ENCODE data around the gene HOXC11.

DNA sequence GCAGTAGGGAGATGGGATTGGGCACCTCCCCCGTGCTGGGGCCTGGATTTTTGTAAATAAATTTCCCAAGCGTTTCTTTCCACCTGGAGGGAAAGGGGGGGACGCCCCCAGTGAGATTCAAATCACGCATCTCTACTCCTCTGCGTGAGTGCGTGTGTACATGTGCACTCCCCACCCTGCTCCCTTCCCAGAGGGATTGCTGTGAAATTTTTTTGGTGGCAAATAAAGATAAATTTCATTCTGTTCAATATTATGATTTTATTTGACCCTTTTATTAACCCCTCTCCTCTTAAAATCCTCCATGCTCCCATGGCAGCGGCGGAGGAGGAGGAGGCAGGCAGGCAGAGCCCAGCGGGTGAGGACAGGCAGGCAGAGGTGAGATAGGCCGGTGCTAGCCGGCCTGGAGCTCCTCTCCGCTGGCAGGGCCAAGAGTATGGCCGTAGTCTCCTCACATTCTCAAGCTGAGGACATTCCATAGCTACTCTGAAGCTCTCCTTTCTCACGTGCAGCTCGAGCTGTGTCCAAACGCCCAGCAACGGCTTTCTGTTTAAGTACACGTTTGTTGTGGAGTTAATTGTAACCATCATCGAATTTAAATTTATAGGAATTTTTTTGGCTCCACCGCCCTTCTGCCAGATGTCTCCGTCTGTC is 3.4 kb downstream of the HOXC11 start:
- TF ChIP-seq, protein P1, sequence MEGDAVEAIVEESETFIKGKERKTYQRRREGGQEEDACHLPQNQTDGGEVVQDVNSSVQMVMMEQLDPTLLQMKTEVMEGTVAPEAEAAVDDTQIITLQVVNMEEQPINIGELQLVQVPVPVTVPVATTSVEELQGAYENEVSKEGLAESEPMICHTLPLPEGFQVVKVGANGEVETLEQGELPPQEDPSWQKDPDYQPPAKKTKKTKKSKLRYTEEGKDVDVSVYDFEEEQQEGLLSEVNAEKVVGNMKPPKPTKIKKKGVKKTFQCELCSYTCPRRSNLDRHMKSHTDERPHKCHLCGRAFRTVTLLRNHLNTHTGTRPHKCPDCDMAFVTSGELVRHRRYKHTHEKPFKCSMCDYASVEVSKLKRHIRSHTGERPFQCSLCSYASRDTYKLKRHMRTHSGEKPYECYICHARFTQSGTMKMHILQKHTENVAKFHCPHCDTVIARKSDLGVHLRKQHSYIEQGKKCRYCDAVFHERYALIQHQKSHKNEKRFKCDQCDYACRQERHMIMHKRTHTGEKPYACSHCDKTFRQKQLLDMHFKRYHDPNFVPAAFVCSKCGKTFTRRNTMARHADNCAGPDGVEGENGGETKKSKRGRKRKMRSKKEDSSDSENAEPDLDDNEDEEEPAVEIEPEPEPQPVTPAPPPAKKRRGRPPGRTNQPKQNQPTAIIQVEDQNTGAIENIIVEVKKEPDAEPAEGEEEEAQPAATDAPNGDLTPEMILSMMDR (IDR thresholded peaks at IDR 0.05) = no peak
- no peak for TF ChIP-seq EZH2 (IDR thresholded peaks at IDR 0.05)

Measured in neural progenitor cell (in vitro differentiated cells).